ENCODE results near the gene LHFPL2.

Gene LHFPL2

DNA sequence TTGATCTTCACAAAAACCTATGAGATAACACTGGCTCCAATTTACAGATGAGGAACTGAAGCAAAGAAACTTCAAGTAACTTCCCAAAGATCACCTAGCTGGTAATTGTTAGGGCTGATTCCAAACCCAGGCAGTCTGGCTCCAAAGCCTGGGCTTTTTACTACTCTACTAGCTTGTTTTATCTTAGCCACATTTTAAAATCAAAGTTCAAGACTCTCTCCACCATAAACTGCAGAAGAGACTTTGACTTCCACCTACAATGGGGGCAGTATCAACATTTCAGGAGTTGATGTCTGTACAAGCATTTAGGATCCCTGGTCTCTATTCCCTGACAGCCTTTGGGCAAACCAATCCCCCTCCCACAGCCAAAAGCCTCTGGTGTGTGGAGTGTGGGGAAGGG is 33.8 kb downstream of the LHFPL2 start:
- no peak for DNase-seq

GRCh38 chr5:78613756-78614155 is 34.8 kb downstream of the LHFPL2 start:
- no peak for DNase-seq

- no peak for DNase-seq
Observed at GRCh38 chr5:78613151-78613533, 35.4 kb downstream of the LHFPL2 start.

- DNase-seq: no peak
Observed at GRCh38 chr5:78612227-78613150, 36.1 kb downstream of the LHFPL2 start.

GRCh38 chr5:78611126-78611605 is 37.4 kb downstream of the LHFPL2 start:
- peak; percentile 78 for DNase-seq

DNA sequence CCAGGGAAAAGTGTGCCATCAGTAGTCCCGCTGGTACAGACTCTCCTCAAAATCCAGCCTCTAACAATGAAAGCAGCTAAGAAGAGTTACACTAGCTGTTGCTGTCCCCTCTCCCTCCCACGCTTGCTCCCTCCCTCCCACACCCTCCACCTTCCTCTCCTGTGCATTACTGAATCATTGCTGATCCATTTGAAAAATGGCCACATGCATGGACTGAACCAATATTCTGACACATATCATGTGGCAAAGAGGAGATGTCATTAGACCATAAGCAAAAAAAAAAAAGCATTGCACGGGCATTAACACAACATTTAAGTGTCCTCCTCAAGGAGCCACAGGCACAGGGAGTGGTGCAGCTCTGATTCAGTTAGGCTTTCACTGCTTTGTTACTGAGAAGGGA is 37.9 kb downstream of the LHFPL2 start:
- peak; percentile 61 for DNase-seq

DNA sequence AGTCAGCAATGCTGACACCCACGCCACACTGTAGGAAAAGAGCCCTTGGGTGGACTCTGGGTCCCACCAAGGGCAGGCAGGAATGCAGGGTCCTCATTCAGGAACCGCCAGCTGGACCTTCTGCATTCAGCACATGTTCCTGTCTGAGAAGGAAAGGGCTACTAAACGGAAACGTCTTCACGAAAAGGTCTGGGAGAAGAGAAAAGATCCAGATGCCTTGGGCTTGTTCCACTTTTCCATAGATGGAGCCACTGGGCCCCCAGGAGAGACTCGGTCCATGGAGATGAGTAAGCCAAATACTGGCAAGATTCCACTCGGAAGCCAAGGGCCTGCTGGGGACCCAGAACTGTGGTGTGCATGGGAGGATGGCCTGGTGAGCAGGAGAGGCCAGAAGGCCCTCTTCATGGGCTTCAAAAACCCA is 38.4 kb downstream of the LHFPL2 start:
- peak; percentile 94 for DNase-seq

DNA sequence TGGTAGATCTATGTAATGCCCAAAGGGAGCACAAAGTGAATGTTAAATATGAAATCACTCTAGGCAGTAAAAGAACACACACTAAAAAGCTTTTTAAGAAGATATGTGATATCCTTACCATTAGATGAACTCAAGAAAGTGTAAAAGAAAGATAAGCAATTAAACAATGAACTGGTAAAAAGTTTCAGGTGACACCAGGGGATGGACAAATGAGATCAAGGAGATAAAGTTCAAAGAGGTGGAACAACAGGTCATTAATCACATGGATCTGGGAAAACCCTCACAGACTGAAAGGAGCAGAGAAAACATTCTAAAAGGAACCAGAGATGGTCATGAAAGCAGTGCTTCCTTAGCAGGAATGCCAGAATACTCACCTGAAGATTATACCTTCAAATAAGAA is 40.7 kb downstream of the LHFPL2 start:
- no peak for DNase-seq

DNA sequence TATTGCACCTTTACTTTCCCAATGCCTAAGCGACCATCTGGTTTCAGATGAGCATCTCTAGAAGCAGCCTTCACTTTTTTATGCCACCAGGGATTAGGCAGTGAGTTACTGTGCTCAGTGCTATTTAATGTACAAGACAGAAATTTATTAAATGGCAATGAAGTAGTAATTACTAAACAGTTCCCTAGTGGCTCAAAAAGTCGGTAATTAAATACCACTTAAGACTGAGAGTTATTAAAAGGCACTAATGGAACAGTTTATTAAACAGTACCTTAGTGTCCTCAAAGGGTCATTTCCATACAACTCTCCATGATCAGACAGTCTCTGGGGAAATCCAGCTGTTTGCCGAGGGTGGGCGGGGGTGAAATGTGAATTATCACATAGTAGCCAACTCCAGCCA is 42.3 kb downstream of the LHFPL2 start:
- DNase-seq: no peak

GRCh38 chr5:78605611-78606010 is 43.0 kb downstream of the LHFPL2 start:
- peak; percentile 60 for DNase-seq

DNA sequence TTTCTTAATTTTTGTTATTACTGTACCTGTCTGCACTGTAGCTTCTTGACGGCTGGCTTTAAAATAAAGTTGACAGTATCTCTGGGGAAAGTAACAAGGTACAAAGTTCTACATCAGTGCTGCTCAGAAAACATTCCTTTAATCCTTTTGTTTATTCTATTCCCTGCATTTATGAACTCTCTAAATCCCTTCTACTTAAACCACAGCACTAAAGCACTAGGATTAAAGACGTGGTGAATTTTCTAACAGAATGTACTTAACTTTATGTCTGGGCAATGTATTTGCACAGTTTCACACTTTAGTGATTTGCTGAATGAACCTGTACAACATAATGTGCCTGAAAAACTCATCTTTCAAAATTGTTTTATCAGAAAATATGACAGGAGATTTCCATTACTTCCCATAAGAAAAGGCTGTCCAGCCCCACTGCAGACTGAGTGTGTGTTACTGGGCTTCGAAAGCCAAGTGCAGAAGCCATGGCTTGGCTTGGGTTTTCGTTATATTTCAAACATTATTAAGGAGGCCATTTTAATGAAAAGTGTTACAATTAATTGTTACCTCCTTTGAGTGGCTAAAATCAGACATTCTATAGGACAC is 43.8 kb downstream of the LHFPL2 start:
- no peak for DNase-seq

- DNase-seq: no peak
Observed at GRCh38 chr5:78603636-78604175, 44.9 kb downstream of the LHFPL2 start.

GRCh38 chr5:78602400-78602799 is 46.2 kb downstream of the LHFPL2 start:
- DNase-seq: no peak

GRCh38 chr5:78601559-78602314 is 46.8 kb downstream of the LHFPL2 start:
- peak; percentile 47 for DNase-seq

- peak; percentile 74 for DNase-seq
Observed at GRCh38 chr5:78600687-78601414, 47.7 kb downstream of the LHFPL2 start.

DNA sequence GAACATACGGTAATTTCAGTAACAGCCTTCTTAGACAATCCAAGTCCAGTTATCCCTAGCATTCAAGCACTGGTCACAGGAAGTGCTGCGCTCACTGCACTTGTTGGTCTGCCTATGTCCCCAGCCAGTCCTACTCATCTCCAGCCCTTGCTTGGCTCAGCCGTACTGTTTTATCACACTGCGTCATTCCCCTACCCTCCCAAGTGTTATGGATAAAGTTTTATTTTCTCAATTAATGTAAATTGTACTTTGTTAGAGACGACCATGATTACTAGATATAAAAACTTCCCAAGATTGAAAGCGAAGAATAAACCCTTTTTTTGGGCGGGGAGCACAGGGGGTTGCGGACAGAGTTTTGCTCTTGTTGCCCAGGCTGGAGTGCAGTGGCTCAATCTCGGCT is 49.6 kb downstream of the LHFPL2 start:
- DNase-seq: no peak

- DNase-seq: peak; percentile 76
Observed at GRCh38 chr5:78597974-78598371, 50.6 kb downstream of the LHFPL2 start.

DNA sequence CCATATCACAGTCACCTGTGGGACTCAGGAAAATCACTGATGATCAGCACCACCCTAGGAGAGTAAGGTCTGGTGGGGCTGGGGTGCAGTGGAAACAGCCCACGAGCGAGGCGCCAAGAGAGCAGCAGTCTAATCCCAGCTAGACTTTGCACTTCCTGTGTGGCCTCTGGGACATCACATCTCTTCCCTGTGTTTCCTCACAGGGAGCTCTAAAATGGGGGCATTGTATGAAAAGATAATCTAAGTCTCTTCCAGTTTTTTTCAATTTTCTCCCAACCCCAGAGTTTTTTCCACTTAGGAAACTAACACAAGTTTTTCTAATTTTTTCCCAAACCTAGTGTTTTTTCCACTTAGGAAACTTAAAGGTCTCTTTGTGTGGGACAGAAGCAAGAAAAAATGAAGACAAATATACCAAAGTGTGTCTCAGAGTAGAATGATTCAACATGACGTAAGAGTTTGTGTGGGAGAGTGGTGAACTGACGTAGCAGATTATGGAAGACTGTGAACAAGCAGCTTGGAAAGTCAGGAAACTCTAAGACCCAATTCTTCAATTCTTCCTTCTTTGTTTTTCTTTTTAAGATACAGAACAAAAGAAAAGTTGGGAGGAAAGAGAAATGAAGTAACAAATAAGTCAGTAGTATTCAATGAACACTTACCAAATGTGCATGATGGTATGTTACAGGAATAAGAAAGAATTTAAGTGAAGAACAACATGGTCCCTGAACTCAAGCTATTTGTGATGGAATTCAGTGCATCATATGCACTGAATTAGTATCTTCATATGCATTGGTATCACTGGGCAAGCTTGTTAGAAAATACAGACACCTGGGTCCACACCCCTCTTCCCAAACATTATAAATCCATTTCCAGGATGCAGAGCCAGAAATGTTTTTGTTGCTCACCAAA is 51.3 kb downstream of the LHFPL2 start:
- DNase-seq: peak; percentile 69

DNA sequence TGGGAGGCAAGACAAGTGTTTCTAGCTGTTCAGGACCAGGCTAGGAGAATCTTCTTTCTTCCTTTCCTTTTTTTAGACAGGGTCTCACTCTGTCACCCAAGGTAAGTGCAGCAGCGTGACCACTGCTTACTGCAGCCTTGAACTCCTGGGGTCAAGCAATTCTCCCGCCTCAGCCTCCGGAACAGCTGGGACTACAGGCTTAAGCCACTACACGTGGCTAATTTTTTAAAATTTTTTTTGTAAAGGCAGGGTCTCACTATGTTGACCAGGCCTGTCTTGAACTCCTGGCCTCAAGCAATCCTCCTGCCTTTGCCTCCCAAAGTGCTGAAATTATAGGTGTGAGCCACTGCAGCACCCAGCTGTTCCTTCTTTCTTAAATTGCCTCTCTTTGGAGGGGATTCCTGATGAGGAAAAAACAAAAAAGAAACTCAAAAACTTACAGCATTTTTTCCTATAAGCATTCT is 53.1 kb downstream of the LHFPL2 start:
- DNase-seq: no peak

GRCh38 chr5:78594610-78595457 is 53.7 kb downstream of the LHFPL2 start:
- peak; percentile 96 for DNase-seq
